HG03060 (cell line): ENCODE measurements around the gene CCDC82.

Experiments
- ATAC-seq: cut with Tn5 transposase; IDR thresholded peaks from one replicate; pipeline ENCODE4 v1.9.1; 2021; ENCODE audit warnings: low read depth, moderate number of reproducible peaks; ENCODE audit not compliant: unreplicated experiment

The CCDC82 gene

DNA sequence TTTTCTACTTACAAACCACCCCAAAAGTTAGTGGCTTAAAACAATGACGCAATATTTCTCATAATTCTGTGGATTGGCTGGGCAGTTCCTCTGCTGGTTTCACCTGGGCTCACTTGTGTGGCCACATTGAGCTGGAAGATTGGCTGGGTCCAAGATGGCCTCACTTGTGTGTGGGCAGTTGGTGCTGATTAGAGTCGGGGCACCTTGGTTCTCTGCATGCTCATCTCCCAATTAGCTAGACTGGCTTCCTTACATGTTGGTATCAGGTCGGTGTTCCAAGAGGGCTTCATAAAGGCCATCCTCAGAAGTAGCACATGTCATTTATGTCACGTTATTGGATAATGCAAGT lies 59.2 kb downstream of the CCDC82 start:
- ATAC-seq = no peak

DNA sequence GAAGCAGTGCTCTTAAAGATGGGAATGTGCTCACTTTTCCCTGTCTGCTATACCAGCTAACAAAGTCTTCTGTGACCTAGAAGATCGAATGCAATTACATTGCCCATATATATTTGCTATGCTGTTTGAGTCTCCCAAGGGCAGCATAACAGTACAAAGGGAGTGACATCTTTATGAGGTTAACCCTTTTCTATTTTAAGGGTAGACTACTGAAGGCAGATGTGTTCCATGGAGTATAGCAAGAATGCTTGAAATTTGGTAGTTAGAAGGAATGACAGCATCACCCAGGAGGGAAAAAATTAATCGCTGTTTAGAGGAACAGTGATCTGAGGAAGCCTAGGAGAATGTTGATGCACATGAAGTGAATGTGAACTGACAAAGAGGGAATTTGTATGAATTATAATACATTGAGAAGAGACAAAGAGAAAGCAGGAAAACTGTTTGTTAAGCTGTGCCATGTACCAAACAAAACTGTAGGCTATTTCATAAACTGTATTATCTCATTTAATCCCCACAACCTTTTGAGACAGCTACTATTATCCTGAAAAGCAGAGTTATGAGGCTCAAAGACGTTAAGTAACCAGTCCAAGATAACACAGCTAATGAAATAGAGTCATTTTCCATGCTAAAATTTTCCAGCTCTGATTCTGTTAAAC lies 59.7 kb downstream of the CCDC82 start:
- no peak for ATAC-seq

DNA sequence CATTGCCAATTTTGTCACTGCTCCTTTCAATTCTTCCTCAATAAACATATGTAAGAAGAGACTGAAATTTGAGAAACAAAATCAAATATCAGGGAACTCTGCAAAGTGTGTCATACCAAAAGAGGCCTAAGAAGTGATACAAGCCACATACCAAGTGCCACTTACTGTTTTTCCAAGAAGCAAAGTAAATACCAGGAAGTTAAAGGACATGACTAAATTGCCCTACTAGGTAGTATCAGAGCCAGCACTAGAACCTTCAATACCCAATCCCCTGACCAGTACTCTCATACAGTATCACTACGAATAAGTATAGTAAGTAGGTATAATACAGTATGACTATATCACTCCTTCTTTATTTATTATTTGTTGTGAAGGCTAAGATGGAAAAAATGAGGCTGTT lies 60.3 kb downstream of the CCDC82 start:
- no peak for ATAC-seq

GRCh38 chr11:96328395-96329010 lies 61.2 kb downstream of the CCDC82 start:
- no peak for ATAC-seq

DNA sequence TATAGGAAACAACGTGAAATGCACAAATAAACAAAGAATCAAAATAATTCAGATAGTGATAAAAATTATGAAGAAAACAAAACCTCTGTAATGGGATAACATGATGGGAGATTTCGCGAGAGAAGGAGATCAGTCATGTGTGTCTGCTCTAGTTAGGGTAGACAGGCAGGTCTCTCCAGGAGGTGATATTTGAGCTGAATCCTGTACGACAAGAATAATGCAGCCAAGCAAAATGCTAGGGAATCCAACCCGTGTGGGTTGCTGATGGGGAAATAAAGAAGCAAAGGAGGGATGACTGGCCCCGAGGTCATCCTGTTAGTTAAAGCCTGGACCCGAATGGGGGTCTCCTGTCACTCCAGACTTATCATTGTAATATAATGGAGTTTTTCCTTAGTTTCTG lies 62.8 kb downstream of the CCDC82 start:
- ATAC-seq = no peak

- no peak for ATAC-seq
Observed at GRCh38 chr11:96324912-96325311, 64.8 kb downstream of the CCDC82 start.

DNA sequence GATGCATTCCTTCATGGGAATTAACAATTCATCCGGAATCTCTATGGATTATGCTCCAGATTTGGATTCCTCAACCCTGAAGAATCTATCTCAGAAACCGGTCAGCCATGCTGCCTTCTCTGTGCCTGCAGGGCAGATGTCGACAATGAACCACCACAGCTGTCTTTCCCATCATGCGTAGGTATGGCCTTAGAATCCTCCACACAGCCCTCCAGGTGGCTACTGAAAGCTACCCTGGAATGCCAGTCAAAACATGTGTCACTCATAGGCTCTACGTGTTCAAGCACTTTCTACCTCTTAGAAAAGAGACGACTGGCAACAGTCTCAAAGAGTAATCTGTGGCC lies 66.1 kb downstream of the CCDC82 start:
- ATAC-seq = no peak

DNA sequence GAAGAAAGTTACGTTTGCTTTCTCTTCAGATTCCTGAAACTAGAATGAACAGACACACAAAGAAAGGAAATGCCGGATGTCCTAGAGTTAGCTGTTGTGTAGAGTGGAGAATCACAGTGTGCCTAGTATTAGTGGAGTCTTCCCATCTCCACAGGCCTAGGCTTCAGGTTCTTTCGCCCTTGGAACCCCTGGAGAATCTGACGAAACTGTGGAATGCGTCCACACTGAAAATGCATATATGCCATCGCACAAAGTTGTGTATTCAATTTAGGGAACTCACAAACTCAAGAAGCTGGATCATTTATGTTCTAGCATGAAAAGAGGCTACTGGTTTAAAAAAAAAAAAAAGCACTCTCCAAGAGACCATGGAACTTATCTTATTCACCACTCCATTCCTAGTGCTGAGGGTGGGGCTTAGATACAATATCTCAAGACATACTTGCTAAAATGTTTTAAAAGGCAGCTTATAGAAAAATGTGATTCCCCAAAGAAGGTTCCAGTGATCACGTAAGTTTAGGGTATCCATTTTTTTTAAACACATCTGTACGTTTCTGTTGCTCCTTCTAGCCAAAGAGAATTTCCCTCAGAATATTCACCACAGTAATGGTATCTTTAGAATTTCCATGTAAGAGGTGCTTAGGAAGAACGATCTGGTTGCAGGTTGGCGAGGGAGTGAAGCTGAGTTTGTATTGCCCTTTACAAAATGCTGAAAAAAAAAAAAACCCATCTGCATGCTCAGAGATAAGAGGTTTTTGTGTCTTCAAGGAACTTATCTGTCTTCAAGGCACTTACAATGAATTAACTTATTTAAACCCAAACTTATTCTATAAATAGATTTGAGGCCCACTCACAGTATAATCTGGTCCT lies 66.7 kb downstream of the CCDC82 start:
- no peak for ATAC-seq

- no peak for ATAC-seq
Observed at GRCh38 chr11:96321091-96321490, 68.6 kb downstream of the CCDC82 start.

DNA sequence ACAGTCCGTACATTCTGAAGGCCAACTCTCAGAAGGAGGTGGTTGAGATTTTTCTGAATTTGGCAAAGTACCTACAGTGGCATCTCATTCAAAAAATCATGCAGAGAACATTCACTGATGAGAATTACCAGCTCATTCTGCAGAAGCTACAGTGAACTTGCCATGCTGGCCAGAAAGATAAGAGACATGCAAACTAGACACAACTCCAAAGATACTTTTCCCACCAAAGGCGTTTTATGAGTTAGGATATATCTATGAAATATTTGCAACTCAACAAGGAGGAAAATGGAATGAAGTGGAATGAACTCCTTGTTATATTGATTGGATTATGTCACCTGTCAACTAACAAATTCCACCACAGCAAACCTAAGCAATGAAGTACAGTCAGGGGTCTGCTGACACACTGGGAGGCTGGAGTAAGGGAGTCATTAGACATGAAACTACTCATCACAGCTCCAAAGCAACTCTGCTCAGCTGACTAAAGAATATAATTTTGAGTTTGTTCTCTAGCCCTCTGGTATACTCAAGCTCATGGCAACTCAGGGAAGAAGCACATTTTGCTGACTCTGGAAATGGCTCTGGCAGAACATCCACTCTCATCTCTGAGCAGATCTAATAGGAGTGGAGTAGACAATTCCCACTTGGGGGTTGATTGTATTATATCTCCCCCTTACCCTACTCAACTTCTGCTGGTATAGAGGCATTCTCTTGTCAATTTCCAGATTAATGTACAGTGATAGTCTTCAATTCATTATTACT lies 69.6 kb downstream of the CCDC82 start:
- no peak for ATAC-seq

- no peak for ATAC-seq
Observed at GRCh38 chr11:96318850-96319249, 70.9 kb downstream of the CCDC82 start.

GRCh38 chr11:96318399-96318798 lies 71.3 kb downstream of the CCDC82 start:
- ATAC-seq = no peak

DNA sequence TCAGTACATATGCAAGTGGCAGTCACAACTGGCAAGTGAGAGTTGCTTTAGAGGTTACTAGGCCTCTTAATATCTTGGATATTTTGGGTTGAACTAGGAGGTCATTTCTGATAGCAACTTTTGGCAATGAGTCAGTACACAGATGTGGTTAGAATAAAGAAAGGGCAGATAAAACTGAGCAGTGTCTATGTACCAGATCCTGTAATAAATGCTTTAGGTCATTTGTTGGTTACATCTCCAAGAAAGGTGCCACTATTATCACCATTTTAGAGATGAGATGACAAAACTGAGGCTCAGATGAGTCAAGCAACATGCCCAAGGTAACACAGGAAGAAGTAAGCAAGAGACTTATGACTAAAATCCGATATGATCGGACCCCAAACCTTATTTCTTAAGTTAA lies 71.7 kb downstream of the CCDC82 start:
- ATAC-seq = no peak

DNA sequence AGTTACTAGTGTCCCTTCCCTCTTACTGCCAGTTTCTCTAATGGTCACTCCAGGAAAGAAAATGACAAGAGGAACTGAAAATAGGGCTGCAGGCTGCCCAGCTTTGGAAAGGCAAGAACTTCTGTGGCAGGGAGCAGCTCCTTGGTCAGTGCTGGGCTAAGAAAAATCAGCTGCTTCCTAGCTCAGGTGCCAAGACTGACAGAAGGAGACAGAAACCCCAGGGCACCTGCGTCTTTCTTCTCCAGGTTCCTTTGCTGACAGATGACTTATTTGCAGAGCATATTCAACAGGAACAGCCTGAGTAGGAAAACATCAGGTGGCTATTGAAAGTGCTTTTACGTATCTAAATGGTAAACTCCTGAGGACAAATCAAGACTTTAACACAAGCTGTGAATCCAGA lies 72.1 kb downstream of the CCDC82 start:
- no peak for ATAC-seq

- ATAC-seq = no peak
Observed at GRCh38 chr11:96316869-96317268, 72.8 kb downstream of the CCDC82 start.

- ATAC-seq = no peak
Observed at GRCh38 chr11:96315476-96315875, 74.2 kb downstream of the CCDC82 start.

DNA sequence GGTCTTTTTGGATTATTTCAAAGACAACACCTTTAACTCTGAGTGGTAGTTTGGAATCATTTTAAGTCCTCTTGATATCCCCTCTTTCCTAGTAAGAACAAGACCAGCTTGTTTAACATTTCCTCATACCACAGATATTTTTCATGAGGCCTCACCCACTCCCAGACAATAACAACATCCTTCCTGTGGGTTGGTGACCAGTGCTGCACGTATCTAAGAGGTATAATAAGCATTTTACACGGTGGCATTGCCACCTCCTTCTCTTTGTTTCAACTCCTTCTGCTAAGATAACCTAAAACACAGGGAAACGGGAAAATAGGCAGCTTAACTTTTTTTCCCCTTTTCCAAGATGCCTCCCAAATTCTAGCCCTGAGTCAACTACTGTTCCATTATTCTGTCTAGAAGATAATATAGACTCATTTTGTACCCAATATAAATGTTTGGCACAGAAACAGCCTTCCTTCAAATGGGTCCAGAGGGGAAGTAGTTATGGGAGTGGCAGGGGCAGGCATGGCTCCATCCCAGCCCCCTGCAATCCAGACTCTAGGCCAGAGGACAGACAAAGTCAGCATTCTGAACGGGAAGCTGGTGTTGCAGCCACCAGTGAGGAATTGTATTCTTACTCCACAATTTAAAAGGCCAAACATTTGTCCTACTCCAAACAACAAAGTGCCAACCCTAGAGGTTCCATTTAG lies 75.2 kb downstream of the CCDC82 start:
- ATAC-seq = no peak

DNA sequence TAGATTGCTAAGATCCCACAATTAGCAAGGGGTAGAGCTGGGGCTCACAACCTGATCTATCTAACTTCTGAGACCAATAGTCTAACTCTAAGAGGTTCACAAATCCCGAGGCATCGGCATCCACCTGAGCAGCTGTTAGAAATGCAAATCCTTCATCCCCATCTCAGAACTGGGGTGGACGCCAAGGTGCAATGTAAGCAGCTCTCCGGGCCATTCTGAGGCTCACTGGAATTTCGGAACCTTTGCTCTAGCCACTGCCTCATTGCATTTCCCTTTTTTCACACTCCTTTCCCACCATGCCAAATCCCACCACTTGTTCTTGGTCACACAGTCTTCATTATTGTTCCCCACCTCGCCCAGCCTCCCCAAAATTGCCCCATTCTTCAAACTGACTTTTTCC lies 76.5 kb downstream of the CCDC82 start:
- no peak for ATAC-seq

DNA sequence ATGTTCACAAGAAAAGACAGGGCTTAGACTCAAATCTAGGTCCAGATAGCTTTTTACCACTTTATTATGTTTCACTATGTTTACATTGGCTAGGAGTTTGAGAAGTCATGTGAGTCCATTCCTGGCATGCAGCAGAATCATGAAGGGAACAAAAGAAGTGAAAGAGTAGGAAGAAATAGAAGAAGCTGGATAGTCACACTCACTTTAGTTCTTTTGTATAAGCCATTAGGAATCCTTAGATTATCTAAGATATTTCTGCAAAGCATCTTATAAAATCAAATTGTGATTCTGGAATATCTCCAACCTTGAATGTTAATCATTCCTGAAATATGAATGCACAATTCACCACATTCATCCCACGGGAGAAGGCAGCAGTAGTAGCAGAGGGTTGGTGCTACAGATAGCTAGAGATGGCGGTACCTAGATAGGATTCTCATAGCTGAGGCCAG lies 78.6 kb downstream of the CCDC82 start:
- ATAC-seq = no peak

GRCh38 chr11:96310236-96310635 lies 79.5 kb downstream of the CCDC82 start:
- no peak for ATAC-seq

GRCh38 chr11:96309643-96310017 lies 80.1 kb downstream of the CCDC82 start:
- ATAC-seq = no peak
